GM23338 (cell line): ENCODE data around the gene JHY. TPM values are rescaled to one million over a fixed set of nuclear protein-coding genes. Genes with fewer than 3 reads are reported as not detected.
A peak's percentile ranks its signal among the peaks of the same experiment; 100 is the strongest.

Experiments used
- ATAC-seq: fragments of 200-7000 bp; cut with Tn5 transposase; 3 replicates; pipeline ENCODE4 v1.9.1; 2020
- DNase-seq: peaks from one replicate; pipeline ENCODE4 v3.0.0-alpha.2; 2015; ENCODE audit warnings: low spot score
- H2AFZ ChIP-seq: fragments of 200-600 bp; sonication (generic); 2 replicates; pipeline ENCODE4 v1.8.0; 2016; ENCODE audit warnings: antibody characterized with exemption, mild to moderate bottlenecking, moderate library complexity
- H3F3A ChIP-seq: fragments of 200-600 bp; sonication (generic); replicated peaks from 2 replicates; pipeline ENCODE4 v1.8.0; 2017; ENCODE audit warnings: antibody characterized with exemption, mixed run types, low read depth
- H3K27ac ChIP-seq: fragments of 200-600 bp; sonication (generic); 2 replicates; pipeline ENCODE4 v1.6.1; 2016; ENCODE audit warnings: low read depth
- H3K27me3 ChIP-seq: fragments of 200-600 bp; sonication (generic); 2 replicates; pipeline ENCODE4 v1.8.0; 2016; ENCODE audit warnings: mild to moderate bottlenecking, mixed run types, moderate library complexity; ENCODE audit not compliant: insufficient read depth
- H3K36me3 ChIP-seq: fragments of 200-600 bp; sonication (generic); 2 replicates; pipeline ENCODE4 v1.8.0; 2016; ENCODE audit warnings: mild to moderate bottlenecking; ENCODE audit not compliant: insufficient read depth
- H3K4me1 ChIP-seq: fragments of 200-600 bp; sonication (generic); 2 replicates; pipeline ENCODE4 v1.8.0; 2016; ENCODE audit warnings: mild to moderate bottlenecking, moderate library complexity; ENCODE audit not compliant: insufficient read depth
- H3K4me2 ChIP-seq: fragments of 200-600 bp; sonication (generic); 2 replicates; pipeline ENCODE4 v1.7.1; 2017; ENCODE audit warnings: mixed run types
- H3K4me3 ChIP-seq: fragments of 200-600 bp; sonication (generic); 2 replicates; pipeline ENCODE4 v1.6.1; 2016; ENCODE audit warnings: mixed run types
- H3K79me2 ChIP-seq: fragments of 200-600 bp; sonication (generic); replicated peaks from 2 replicates; pipeline ENCODE4 v1.8.0; 2017; ENCODE audit warnings: mild to moderate bottlenecking; ENCODE audit not compliant: insufficient read depth
- H3K9me2 ChIP-seq: fragments of 200-600 bp; sonication (generic); 2 replicates; pipeline ENCODE4 v1.8.0; 2017; ENCODE audit not compliant: insufficient read depth
- H4K20me1 ChIP-seq: fragments of 200-600 bp; sonication (generic); replicated peaks from 2 replicates; pipeline ENCODE4 v1.8.0; 2017; ENCODE audit warnings: mild to moderate bottlenecking; ENCODE audit not compliant: insufficient read depth
- H3K27ac Mint-ChIP-seq: 2 replicates; pipeline ENCODE4 v1.8.0; 2020; ENCODE audit warnings: inconsistent platforms, mild to moderate bottlenecking, moderate library complexity, mixed read lengths
- H3K27me3 Mint-ChIP-seq: 3 replicates; pipeline ENCODE4 v1.8.0; 2022; ENCODE audit warnings: low read depth, mild to moderate bottlenecking, moderate library complexity, mixed read lengths, inconsistent platforms; ENCODE audit not compliant: insufficient read depth, poor library complexity
- H3K36me3 Mint-ChIP-seq: 3 replicates; pipeline ENCODE4 v1.8.0; 2021; ENCODE audit warnings: low read depth, mild to moderate bottlenecking, inconsistent platforms, moderate library complexity, mixed read lengths
- H3K4me1 Mint-ChIP-seq: 3 replicates; pipeline ENCODE4 v1.8.0; 2020; ENCODE audit warnings: mild to moderate bottlenecking, inconsistent platforms, mixed read lengths
- H3K4me3 Mint-ChIP-seq: 3 replicates; pipeline ENCODE4 v1.8.0; 2021; ENCODE audit warnings: moderate library complexity, mild to moderate bottlenecking, inconsistent platforms, mixed read lengths
- H3K9me3 Mint-ChIP-seq: 3 replicates; pipeline ENCODE4 v1.8.0; 2020; ENCODE audit warnings: moderate library complexity, mild to moderate bottlenecking, inconsistent platforms, mixed read lengths
- CREB1 ChIP-seq: fragments of 250-450 bp; sonication (Bioruptor Pico); IDR thresholded peaks from 2 replicates; pipeline ENCODE4 v1.5.0; 2020; ENCODE audit warnings: low read depth, mild to moderate bottlenecking, moderate library complexity
- CTCF ChIP-seq, 2 experiments: fragments of 200-600 bp in 1 of 2; sonication (generic) in 1 of 2; conservative IDR thresholded peaks; 2 replicates each; pipeline versions ENCODE4 v1.5.1 to v1.6.1; 2016 to 2017; ENCODE audit warnings: antibody characterized with exemption in 2 of 2, low read depth in 2 of 2, mild to moderate bottlenecking in 2 of 2, moderate library complexity in 1 of 2
- ETS1 ChIP-seq: IDR thresholded peaks from 2 replicates; pipeline ENCODE4 v1.6.1; 2016; ENCODE audit warnings: antibody characterized with exemption
- EZH2 ChIP-seq: fragments of 200-600 bp; sonication (generic); IDR thresholded peaks from one replicate; pipeline ENCODE4 v1.8.0; 2017; ENCODE audit warnings: antibody characterized with exemption, mild to moderate bottlenecking, low read depth; ENCODE audit not compliant: unreplicated experiment
- NANOG ChIP-seq: IDR thresholded peaks from 2 replicates; pipeline ENCODE4 v1.6.1; 2016; ENCODE audit warnings: antibody characterized with exemption, borderline replicate concordance
- STAT1 ChIP-seq: IDR thresholded peaks from one replicate; pipeline ENCODE4 v1.6.1; 2016; ENCODE audit warnings: antibody characterized with exemption; ENCODE audit not compliant: unreplicated experiment
- ZNF114 ChIP-seq: fragments of 250-450 bp; sonication (Bioruptor Pico); IDR thresholded peaks from 2 replicates; pipeline ENCODE4 v1.5.0; 2020; ENCODE audit warnings: mild to moderate bottlenecking, moderate library complexity
- ZNF331 ChIP-seq: fragments of 250-450 bp; sonication (Bioruptor Pico); IDR thresholded peaks from 2 replicates; pipeline ENCODE4 v1.5.0; 2020; ENCODE audit warnings: low read depth, mild to moderate bottlenecking, moderate library complexity
- polyA plus RNA-seq: library from polyadenylated mRNA; unstranded; fragments of >200 nt; fragmentation: Nextera tagmentation; extraction: Ambion mirVana; gene quantifications from 2 replicates; pipeline ENCODE4 v1.2.1, GENCODE V29; 2016
- total RNA-seq: library from RNA; depleted of rRNA; stranded (reverse); fragments of >200 nt; shearing (Covaris generic); gene quantifications from 2 replicates; pipeline ENCODE4 v1.2.3, GENCODE V29; 2014

The JHY gene
- total and polyA plus RNA-seq, 2 experiments from 2014 or later, result 0.94 to 0.97 TPM

GRCh38 chr11:122848186-122848585 is 34.4 kb upstream of the JHY start (continued):
- no peak for TF ChIP-seq CTCF (conservative IDR thresholded peaks at IDR 0.05; ENCODE audit: low read depth in 2 of 2)
- no peak for TF ChIP-seq CREB1
- TF ChIP-seq STAT1, result no peak
- TF ChIP-seq EZH2, result no peak
- TF ChIP-seq ZNF331, result no peak

GRCh38 chr11:122850076-122850631 is 32.4 kb upstream of the JHY start:
- H3F3A ChIP-seq, result no peaks in the 10 kb centered on the region
- no peaks in the 10 kb centered on the region for H3K9me2 ChIP-seq
- H3K27ac ChIP-seq, result no peak overlapping the region
- no peaks in the 10 kb centered on the region for H3K27me3 ChIP-seq
- DNase-seq (peak; percentile 24), ATAC-seq (peak; percentile 47)
- peaks cover 18% of the 10 kb centered on the region; the same call in 1 of the 2 replicates for H3K4me1 ChIP-seq
- Mint-ChIP-seq H3K27me3 (peaks cover 3% of the 10 kb centered on the region), H3K9me3 (no peaks in the 10 kb centered on the region), H3K27ac (no peak overlapping the region), H3K36me3 (no peaks in the 10 kb centered on the region), H3K4me1 (peaks cover 22% of the 10 kb centered on the region), H3K4me3 (no peak overlapping the region)
- H2AFZ ChIP-seq, result peak overlapping the region; percentile 73
- H4K20me1 ChIP-seq, result no peaks in the 10 kb centered on the region
- TF ChIP-seq ETS1, result no peak
- peak in 1 of 2 experiments; percentile 21; a peak in 2 of 4 replicates for TF ChIP-seq CTCF (conservative IDR thresholded peaks at IDR 0.05; ENCODE audit: low read depth in 2 of 2)
- H3K79me2 ChIP-seq, result no peaks in the 10 kb centered on the region
- H3K36me3 ChIP-seq, result no peaks in the 10 kb centered on the region
- H3K4me3 ChIP-seq, result no peak overlapping the region
- no peak overlapping the region for H3K4me2 ChIP-seq

GRCh38 chr11:122851366-122851966 is 31.1 kb upstream of the JHY start:
- H3K27ac ChIP-seq, result no peak overlapping the region
- Mint-ChIP-seq H3K36me3 (no peaks in the 10 kb centered on the region), H3K4me1 (peaks cover 25% of the 10 kb centered on the region), H3K27me3 (peaks cover 3% of the 10 kb centered on the region), H3K9me3 (no peaks in the 10 kb centered on the region), H3K27ac (no peak overlapping the region), H3K4me3 (no peak overlapping the region)
- H3K4me2 ChIP-seq, result no peak overlapping the region
- H3K4me3 ChIP-seq, result no peak overlapping the region
- DNase-seq (no peak), ATAC-seq (no peak)
- H2AFZ ChIP-seq, result no peak overlapping the region
- H3F3A ChIP-seq, result no peaks in the 10 kb centered on the region
- no peaks in the 10 kb centered on the region for H4K20me1 ChIP-seq
- H3K27me3 ChIP-seq, result no peaks in the 10 kb centered on the region
- peaks cover 18% of the 10 kb centered on the region; the same call in 1 of the 2 replicates for H3K4me1 ChIP-seq
- H3K9me2 ChIP-seq, result no peaks in the 10 kb centered on the region
- H3K79me2 ChIP-seq, result no peaks in the 10 kb centered on the region
- H3K36me3 ChIP-seq, result no peaks in the 10 kb centered on the region
- TF ChIP-seq CTCF (conservative IDR thresholded peaks at IDR 0.05; ENCODE audit: low read depth in 2 of 2) (no peak), ZNF114 (CRISPR knock-in tag) (no peak), NANOG (no peak), CREB1 (no peak)
